Stimulated activated CD4-positive, alpha-beta T cell treated with anti-CD3 and anti-CD28 coated beads, Interleukin-15, amount 100 ng/mL, for 48 hours (primary cell): ENCODE results near the gene HSP90AB1.

Source experiments
- DNase-seq, 2 donors: peaks; one replicate each; pipeline ENCODE4 v3.0.0-alpha.2; 2020; ENCODE audit warnings: low read depth in 2 of 2

HSP90AB1 gene

GRCh38 chr6:44268095-44268628 is 21.3 kb downstream of the HSP90AB1 start:
- no peak for DNase-seq

- no peak for DNase-seq
These were observed 22.4 kb downstream of the HSP90AB1 start for GRCh38 chr6:44269178-44269920.

- no peak for DNase-seq
These were observed 23.1 kb downstream of the HSP90AB1 start, which contains the start of gene TMEM151B for GRCh38 chr6:44269921-44270525. TMEM151B (plus strand) TSS chr6:44270450; CDS start chr6:44270743, 293 bp downstream.

- DNase-seq = no peak
These were observed 23.9 kb downstream of the HSP90AB1 start for GRCh38 chr6:44270526-44271405.

GRCh38 chr6:44271406-44271723 is 24.5 kb downstream of the HSP90AB1 start:
- DNase-seq = no peak

- no peak for DNase-seq
These were observed 25.0 kb downstream of the HSP90AB1 start for GRCh38 chr6:44271914-44272313.

- DNase-seq = no peak
These were observed 25.6 kb downstream of the HSP90AB1 start for GRCh38 chr6:44272529-44272928.

- no peak for DNase-seq
These were observed 26.2 kb downstream of the HSP90AB1 start for GRCh38 chr6:44272999-44273566.

GRCh38 chr6:44273617-44274016 is 26.7 kb downstream of the HSP90AB1 start:
- no peak for DNase-seq

GRCh38 chr6:44275271-44275748 is 28.4 kb downstream of the HSP90AB1 start:
- no peak for DNase-seq

GRCh38 chr6:44275749-44276648 is 29.1 kb downstream of the HSP90AB1 start:
- DNase-seq = no peak

- no peak for DNase-seq
These were observed 30.1 kb downstream of the HSP90AB1 start for GRCh38 chr6:44276667-44277640.

- no peak for DNase-seq
These were observed 30.9 kb downstream of the HSP90AB1 start for GRCh38 chr6:44277763-44278162.

GRCh38 chr6:44278315-44278714 is 31.4 kb downstream of the HSP90AB1 start:
- DNase-seq = no peak

- no peak for DNase-seq
These were observed 32.1 kb downstream of the HSP90AB1 start for GRCh38 chr6:44278774-44279697.

GRCh38 chr6:44284121-44284520 is 37.2 kb downstream of the HSP90AB1 start:
- DNase-seq = no peak

- no peak for DNase-seq
These were observed 38.0 kb downstream of the HSP90AB1 start for GRCh38 chr6:44284867-44285266.

GRCh38 chr6:44285552-44286284 is 38.8 kb downstream of the HSP90AB1 start:
- no peak for DNase-seq
